NT2/D1 (cell line): ENCODE data around the gene GNAQ.

Experiments
- YY1 ChIP-seq: IDR thresholded peaks from 2 replicates; pipeline ENCODE4 v1.6.1; 2011; ENCODE audit not compliant: insufficient read length, insufficient read depth
- ZNF274 ChIP-seq: IDR thresholded peaks from 2 replicates; pipeline ENCODE4 v1.6.1; 2011; ENCODE audit warnings: mild to moderate bottlenecking, low read depth, low read length

GRCh38 chr9:77843871-77844155 is 187.8 kb downstream of the GNAQ start:
- TF ChIP-seq ZNF274, result no peak
- TF ChIP-seq YY1, result no peak
